HEK293 (cell line): ENCODE measurements around the gene SPPL2B.
"Not testable (repeated sequence)": the region's sequence is repeated elsewhere in the genome, so short reads cannot be mapped to it uniquely, and the experiment has no call there.

Experiments used
- CTCF ChIP-seq: fragments of 450-650 bp; formaldehyde crosslinking; IDR thresholded peaks from 2 replicates; pipeline ENCODE4 v1.5.1; 2016; ENCODE audit warnings: missing biosample characterization, missing genetic modification characterization
- HOXA7 ChIP-seq: sonication (generic); formaldehyde crosslinking; IDR thresholded peaks from 2 replicates; pipeline ENCODE4 v1.8.1; 2022; ENCODE audit warnings: missing genetic modification reagents, borderline replicate concordance
- MYNN ChIP-seq: fragments of 450-650 bp; formaldehyde crosslinking; IDR thresholded peaks from 2 replicates; pipeline ENCODE4 v1.5.1; 2016; ENCODE audit warnings: missing biosample characterization, missing genetic modification characterization, borderline replicate concordance
- WT1 ChIP-seq: fragments of 450-650 bp; formaldehyde crosslinking; IDR thresholded peaks from 2 replicates; pipeline ENCODE4 v1.5.1; 2016; ENCODE audit warnings: missing biosample characterization, missing genetic modification characterization
- YY1 ChIP-seq: fragments of 450-650 bp; formaldehyde crosslinking; IDR thresholded peaks from 2 replicates; pipeline ENCODE4 v1.5.1; 2018; ENCODE audit warnings: missing biosample characterization, missing genetic modification characterization
- ZBTB44 ChIP-seq: fragments of 450-650 bp; IDR thresholded peaks from 2 replicates; pipeline ENCODE4 v1.5.1; 2018; ENCODE audit warnings: missing biosample characterization, mild to moderate bottlenecking, missing genetic modification characterization
- ZBTB7A ChIP-seq: fragments of 450-650 bp; formaldehyde crosslinking; IDR thresholded peaks from 2 replicates; pipeline ENCODE4 v1.5.1; 2016; ENCODE audit warnings: low read depth, missing biosample characterization, missing genetic modification characterization
- ZNF10 ChIP-seq: fragments of 450-650 bp; formaldehyde crosslinking; IDR thresholded peaks from 2 replicates; pipeline ENCODE4 v1.5.1; 2017; ENCODE audit warnings: missing biosample characterization, missing genetic modification characterization
- ZNF239 ChIP-seq: fragments of 450-650 bp; formaldehyde crosslinking; IDR thresholded peaks from 2 replicates; pipeline ENCODE4 v1.5.1; 2016; ENCODE audit warnings: missing biosample characterization, missing genetic modification characterization

- TF ChIP-seq ZBTB44 (tag by site-specific recombination); HOXA7 (CRISPR knock-in tag); MYNN (tag by site-specific recombination); CTCF (tag by site-specific recombination); YY1 (tag by site-specific recombination); ZNF239 (tag by site-specific recombination); ZBTB7A (tag by site-specific recombination); WT1 (tag by site-specific recombination); ZNF10 (tag by site-specific recombination): not testable (repeated sequence)
Measured at GRCh38 chr19:2281265-2282061, 47.0 kb upstream of the SPPL2B start.
